Astrocyte (in vitro differentiated cells and primary cell): ENCODE results near the gene SORBS2.

Experiments
- EZH2 ChIP-seq: IDR thresholded peaks from 2 replicates; pipeline ENCODE4 v1.6.1; 2012; ENCODE audit warnings: mild to moderate bottlenecking, low read length, inconsistent platforms; ENCODE audit not compliant: insufficient read depth
- TF ChIP-seq, protein P1 (sequence below): IDR thresholded peaks from 2 replicates; pipeline ENCODE4 v1.5.1; 2011; ENCODE audit warnings: low read depth, mild to moderate bottlenecking, inconsistent platforms, low read length, moderate library complexity; ENCODE audit not compliant: insufficient read depth

DNA sequence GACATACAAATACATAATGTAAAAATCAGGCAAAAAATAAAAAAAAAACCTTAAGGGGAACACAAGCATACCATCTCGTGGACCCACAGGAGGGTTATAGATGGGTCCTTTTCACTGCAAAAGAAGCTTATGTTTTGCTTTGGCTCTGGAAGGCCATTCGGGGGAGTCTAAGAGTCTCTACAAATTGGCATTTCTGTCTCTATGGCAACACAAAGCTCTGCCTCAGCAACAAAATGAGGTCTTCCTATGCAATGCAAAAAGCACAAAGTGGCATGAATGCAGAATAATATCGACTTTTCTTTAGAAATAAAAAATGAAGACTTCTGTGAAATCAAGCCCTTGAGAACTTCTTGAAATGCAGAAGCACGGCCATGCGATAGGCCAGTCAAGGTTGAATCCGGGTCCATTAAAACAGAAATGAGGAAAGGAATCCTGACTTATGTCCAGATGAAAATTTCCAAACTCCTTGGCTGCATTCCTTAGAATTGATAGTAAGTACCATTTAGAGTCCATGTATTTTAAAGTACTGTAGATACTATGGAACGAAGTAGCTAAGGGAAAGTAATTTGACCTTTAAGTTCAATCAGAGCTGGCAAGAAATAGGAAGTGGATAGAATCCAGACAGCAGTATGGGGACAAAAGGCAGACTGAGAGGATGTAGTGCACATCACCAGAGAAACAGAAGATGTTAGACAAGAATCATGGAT, 213.0 kb downstream of the SORBS2 start:
- TF ChIP-seq, protein P1, sequence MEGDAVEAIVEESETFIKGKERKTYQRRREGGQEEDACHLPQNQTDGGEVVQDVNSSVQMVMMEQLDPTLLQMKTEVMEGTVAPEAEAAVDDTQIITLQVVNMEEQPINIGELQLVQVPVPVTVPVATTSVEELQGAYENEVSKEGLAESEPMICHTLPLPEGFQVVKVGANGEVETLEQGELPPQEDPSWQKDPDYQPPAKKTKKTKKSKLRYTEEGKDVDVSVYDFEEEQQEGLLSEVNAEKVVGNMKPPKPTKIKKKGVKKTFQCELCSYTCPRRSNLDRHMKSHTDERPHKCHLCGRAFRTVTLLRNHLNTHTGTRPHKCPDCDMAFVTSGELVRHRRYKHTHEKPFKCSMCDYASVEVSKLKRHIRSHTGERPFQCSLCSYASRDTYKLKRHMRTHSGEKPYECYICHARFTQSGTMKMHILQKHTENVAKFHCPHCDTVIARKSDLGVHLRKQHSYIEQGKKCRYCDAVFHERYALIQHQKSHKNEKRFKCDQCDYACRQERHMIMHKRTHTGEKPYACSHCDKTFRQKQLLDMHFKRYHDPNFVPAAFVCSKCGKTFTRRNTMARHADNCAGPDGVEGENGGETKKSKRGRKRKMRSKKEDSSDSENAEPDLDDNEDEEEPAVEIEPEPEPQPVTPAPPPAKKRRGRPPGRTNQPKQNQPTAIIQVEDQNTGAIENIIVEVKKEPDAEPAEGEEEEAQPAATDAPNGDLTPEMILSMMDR: no peak
- no peak for TF ChIP-seq EZH2
